HT-29 (cell line): ENCODE measurements around the gene RASSF9. TPM values are rescaled to one million over a fixed set of nuclear protein-coding genes. Genes with fewer than 3 reads are reported as not detected.

ENCODE experiments used
- total RNA-seq: library from RNA; depleted of rRNA; stranded (reverse); fragments of >200 nt; shearing (Covaris generic); gene quantifications from 2 replicates; pipeline ENCODE4 v1.2.3, GENCODE V29; 2014; rRNA removed

Gene RASSF9
- total RNA-seq, 1 experiment from 2014 or later: 0.05 TPM

Other genes starting within 250 kb of the RASSF9 start
- gene NTS, start 37.9 kb upstream of the RASSF9 start, total RNA-seq: 0.44 TPM in 1 of 2 replicates, not detected in the other